ENCODE measurements around the gene PKLR. TPM values are rescaled to one million over a fixed set of nuclear protein-coding genes. Genes with fewer than 3 reads are reported as not detected.
A peak's percentile ranks its signal among the peaks of the same experiment; 100 is the strongest.

The PKLR gene
- total RNA-seq, 1 experiment from 2014 or later: not detected

- no peaks in the 10 kb centered on the region for H3K27me3 Mint-ChIP-seq (ENCODE audit: unreplicated experiment)
- peaks cover 88% of the 10 kb centered on the region for H3K36me3 Mint-ChIP-seq (ENCODE audit: insufficient read depth, unreplicated experiment)
- DNase-seq: no peak
- BruUV-seq (replicated peaks): no TSS peak
- H3K4me1 Mint-ChIP-seq (ENCODE audit: low read depth, unreplicated experiment): peaks cover 40% of the 10 kb centered on the region
- no peak for TF ChIP-seq CTCF (IDR thresholded peaks at IDR 0.05; ENCODE audit: unreplicated experiment)
- CTCF ChIA-PET: interaction anchor here (0.6 kb wide), 1 partner anchor 20 kb away, joined by 3 read pairs; no protein-coding TSS in a partner anchor
- H3K4me3 Mint-ChIP-seq (ENCODE audit: low read depth, unreplicated experiment): no peak overlapping the region
- intact Hi-C loops (cut with micrococcal nuclease; ENCODE audit: unreplicated experiment): no loop called here
- H3K27ac Mint-ChIP-seq (ENCODE audit: unreplicated experiment): no peak overlapping the region
- no peaks in the 10 kb centered on the region for H3K9me3 Mint-ChIP-seq (ENCODE audit: low read depth, unreplicated experiment)
Observed at GRCh38 chr1:155316922-155317321, 15.7 kb upstream of the PKLR start.

DNA sequence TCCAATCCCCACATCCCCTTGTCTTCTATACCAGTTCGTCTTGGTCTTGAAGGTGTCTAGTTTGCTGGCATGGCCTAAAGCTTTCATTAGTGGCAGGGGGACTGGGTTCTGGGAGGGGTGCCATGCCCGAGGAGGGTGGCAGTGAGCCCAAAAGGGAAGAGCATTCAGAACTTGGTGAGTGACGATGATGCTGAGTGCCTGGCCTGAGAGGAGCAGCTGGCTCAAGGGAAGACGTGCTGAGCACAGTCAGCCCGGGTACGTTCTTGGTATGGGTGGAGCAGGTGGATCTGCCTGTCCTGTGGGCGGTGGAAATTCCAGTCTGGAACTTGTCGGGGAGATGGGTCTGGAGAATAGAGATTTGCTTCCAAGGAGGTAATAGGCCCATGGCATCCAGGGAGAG lies 12.0 kb upstream of the PKLR start:
- intact Hi-C loops (cut with micrococcal nuclease; ENCODE audit: unreplicated experiment): no loop called here
- BruUV-seq (replicated peaks): no TSS peak
- CTCF ChIA-PET: interaction anchor here (0.7 kb wide), 1 partner anchor 336 kb away, joined by 5 read pairs; no protein-coding TSS in a partner anchor
- Mint-ChIP-seq H3K27me3 (ENCODE audit: unreplicated experiment) (no peaks in the 10 kb centered on the region), H3K4me3 (ENCODE audit: low read depth, unreplicated experiment) (no peak overlapping the region), H3K27ac (ENCODE audit: unreplicated experiment) (no peak overlapping the region), H3K36me3 (ENCODE audit: insufficient read depth, unreplicated experiment) (peaks cover 88% of the 10 kb centered on the region), H3K4me1 (ENCODE audit: low read depth, unreplicated experiment) (peaks cover 34% of the 10 kb centered on the region), H3K9me3 (ENCODE audit: low read depth, unreplicated experiment) (no peaks in the 10 kb centered on the region)
- DNase-seq: no peak
- no peak for TF ChIP-seq CTCF (IDR thresholded peaks at IDR 0.05; ENCODE audit: unreplicated experiment)

GRCh38 chr1:155309423-155310021 lies 8.3 kb upstream of the PKLR start:
- CTCF ChIA-PET: no interaction called here
- H3K4me1 Mint-ChIP-seq (ENCODE audit: low read depth, unreplicated experiment): peaks cover 53% of the 10 kb centered on the region
- BruUV-seq (replicated peaks): no TSS peak

More at GRCh38 chr1:155309423-155310021, 8.3 kb upstream of the PKLR start:
- TF ChIP-seq CTCF (IDR thresholded peaks at IDR 0.05; ENCODE audit: unreplicated experiment): no peak
- DNase-seq: peak; percentile 74
- Mint-ChIP-seq H3K9me3 (ENCODE audit: low read depth, unreplicated experiment) (no peaks in the 10 kb centered on the region), H3K36me3 (ENCODE audit: insufficient read depth, unreplicated experiment) (peaks cover 63% of the 10 kb centered on the region), H3K27me3 (ENCODE audit: unreplicated experiment) (no peaks in the 10 kb centered on the region), H3K27ac (ENCODE audit: unreplicated experiment) (peak overlapping the region; percentile 97), H3K4me3 (ENCODE audit: low read depth, unreplicated experiment) (peak overlapping the region; percentile 90)
- intact Hi-C loops (cut with micrococcal nuclease; ENCODE audit: unreplicated experiment): no loop called here
